Stimulated activated CD8-positive, alpha-beta memory T cell treated with anti-CD3 and anti-CD28 coated beads, Interleukin-7, amount 100 ng/mL, for 4 hours (primary cell): ENCODE results near the gene ADAM12.
"Not testable (repeated sequence)": the region's sequence is repeated elsewhere in the genome, so short reads cannot be mapped to it uniquely, and the experiment has no call there.

ENCODE experiments used
- DNase-seq, 2 donors: peaks; one replicate each; pipeline ENCODE4 v3.0.0-alpha.2; 2020; ENCODE audit warnings: low read depth in 2 of 2

ADAM12 gene

GRCh38 chr10:126405239-126405775 lies 17.0 kb upstream of the ADAM12 start:
- DNase-seq: no peak

GRCh38 chr10:126402721-126403695 lies 14.7 kb upstream of the ADAM12 start:
- no peak for DNase-seq

- DNase-seq: no peak
Measured at GRCh38 chr10:126400641-126401040, 12.4 kb upstream of the ADAM12 start.

- DNase-seq: no peak
Measured at GRCh38 chr10:126398924-126399323, 10.6 kb upstream of the ADAM12 start.

GRCh38 chr10:126398383-126398743 lies 10.1 kb upstream of the ADAM12 start:
- no peak for DNase-seq

- no peak for DNase-seq
Measured at GRCh38 chr10:126397640-126398382, 9.5 kb upstream of the ADAM12 start.

GRCh38 chr10:126397156-126397555 lies 8.9 kb upstream of the ADAM12 start:
- no peak for DNase-seq

GRCh38 chr10:126394948-126395347 lies 6.7 kb upstream of the ADAM12 start:
- no peak for DNase-seq

- no peak for DNase-seq
Measured at GRCh38 chr10:126393076-126393475, 4.8 kb upstream of the ADAM12 start.

GRCh38 chr10:126392469-126392868 lies 4.2 kb upstream of the ADAM12 start:
- DNase-seq: no peak

- DNase-seq: no peak
Measured at GRCh38 chr10:126392068-126392467, 3.8 kb upstream of the ADAM12 start.

- no peak for DNase-seq
Measured at GRCh38 chr10:126391192-126391885, 3.1 kb upstream of the ADAM12 start.

GRCh38 chr10:126390324-126390723 lies 2.0 kb upstream of the ADAM12 start:
- DNase-seq: no peak

- no peak for DNase-seq
Measured at GRCh38 chr10:126387041-126387921, 996 bp downstream of the ADAM12 start.

- no peak for DNase-seq
Measured at GRCh38 chr10:126384269-126384873, 3.9 kb downstream of the ADAM12 start.

GRCh38 chr10:126380352-126381076 lies 7.8 kb downstream of the ADAM12 start:
- no peak for DNase-seq

- not testable (repeated sequence) for DNase-seq
Measured at GRCh38 chr10:126379166-126379565, 9.1 kb downstream of the ADAM12 start.

GRCh38 chr10:126376956-126377355 lies 11.3 kb downstream of the ADAM12 start:
- no peak for DNase-seq

GRCh38 chr10:126375926-126376554 lies 12.2 kb downstream of the ADAM12 start:
- no peak for DNase-seq
